ENCODE results near the gene CPT1C.

DNA sequence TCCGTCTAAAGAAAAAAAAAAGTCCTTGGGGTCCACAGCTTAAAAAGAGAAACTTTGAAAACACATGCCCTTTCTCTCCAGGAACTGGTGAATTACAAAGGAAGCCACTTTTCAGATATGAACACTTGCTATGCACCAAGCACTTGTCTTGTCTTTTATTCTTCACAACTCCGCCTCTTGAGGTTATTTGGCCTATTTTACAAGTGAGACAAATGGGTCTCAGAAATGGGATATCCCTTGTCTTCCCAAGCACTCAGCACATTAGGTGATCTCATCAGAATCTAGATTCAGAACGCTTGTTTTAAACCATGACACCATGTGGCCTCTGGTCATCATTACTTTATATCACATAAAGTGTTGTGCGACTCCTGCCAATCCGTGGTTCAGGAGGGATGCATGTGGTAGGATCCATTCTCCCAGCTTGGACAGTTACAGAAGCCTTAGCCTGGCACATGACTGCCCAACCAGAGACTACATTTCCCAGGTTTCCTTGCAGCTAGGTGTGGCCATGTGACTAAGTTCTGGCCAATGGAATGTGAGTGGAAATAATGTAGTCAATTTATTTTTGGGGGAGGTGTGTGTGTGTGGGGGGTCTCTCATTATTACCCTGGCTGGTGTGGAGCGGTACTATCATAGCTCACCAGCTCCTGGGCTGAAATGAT is 58.3 kb downstream of the CPT1C start:
- no peak for TF ChIP-seq CTCF (IDR thresholded peaks at IDR 0.05)
- no peak for TF ChIP-seq EZH2phosphoT487 (IDR thresholded peaks at IDR 0.05)
- TF ChIP-seq EZH2 (IDR thresholded peaks at IDR 0.05): no peak
